Fibroblast of villous mesenchyme (primary cell): ENCODE data around the gene MFSD8. TPM values are rescaled to one million over a fixed set of nuclear protein-coding genes. Genes with fewer than 3 reads are reported as not detected.
"Not testable (repeated sequence)": the region's sequence is repeated elsewhere in the genome, so short reads cannot be mapped to it uniquely, and the experiment has no call there.

Experiments used
- DNase-seq: peaks from one replicate; pipeline ENCODE4 v3.0.0-alpha.2; 2010; ENCODE audit warnings: low read depth
- H3K4me3 ChIP-seq: 2 replicates; pipeline ENCODE4 v1.5.1; 2011; ENCODE audit warnings: low read depth, mild to moderate bottlenecking, low read length
- total RNA-seq: library from RNA; depleted of rRNA; stranded (reverse); fragments of >200 nt; gene quantifications from 2 replicates; pipeline ENCODE4 v1.2.3, GENCODE V29; 2012
- TF ChIP-seq, protein P1 (sequence below): IDR thresholded peaks from 2 replicates; pipeline ENCODE4 v1.5.1; 2012; ENCODE audit warnings: low read depth, mild to moderate bottlenecking, low read length; ENCODE audit not compliant: insufficient read depth

MFSD8 gene
- total RNA-seq, 1 donor = 28.1 TPM

DNA sequence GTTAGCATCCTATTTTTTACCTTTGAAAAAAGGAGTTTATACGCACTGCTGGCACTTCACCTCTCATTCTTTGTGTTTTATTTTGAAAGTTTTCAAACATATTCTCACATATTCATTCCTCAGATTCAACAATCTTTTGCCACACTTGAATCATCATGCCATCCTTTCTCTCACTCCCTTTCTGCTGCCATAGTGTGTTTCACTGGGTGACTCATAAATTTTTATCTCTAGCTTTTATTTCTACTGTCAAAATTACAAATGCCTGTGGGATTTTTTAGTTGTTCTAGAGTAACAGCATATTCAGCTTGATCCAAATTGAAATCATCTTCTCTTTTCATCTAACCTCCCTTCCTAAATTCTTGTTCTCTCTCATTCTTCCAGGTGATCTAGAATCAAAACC lies 28.0 kb downstream of the MFSD8 start:
- no peak overlapping the region for H3K4me3 ChIP-seq
- DNase-seq = peak; percentile 24
- TF ChIP-seq, protein P1, sequence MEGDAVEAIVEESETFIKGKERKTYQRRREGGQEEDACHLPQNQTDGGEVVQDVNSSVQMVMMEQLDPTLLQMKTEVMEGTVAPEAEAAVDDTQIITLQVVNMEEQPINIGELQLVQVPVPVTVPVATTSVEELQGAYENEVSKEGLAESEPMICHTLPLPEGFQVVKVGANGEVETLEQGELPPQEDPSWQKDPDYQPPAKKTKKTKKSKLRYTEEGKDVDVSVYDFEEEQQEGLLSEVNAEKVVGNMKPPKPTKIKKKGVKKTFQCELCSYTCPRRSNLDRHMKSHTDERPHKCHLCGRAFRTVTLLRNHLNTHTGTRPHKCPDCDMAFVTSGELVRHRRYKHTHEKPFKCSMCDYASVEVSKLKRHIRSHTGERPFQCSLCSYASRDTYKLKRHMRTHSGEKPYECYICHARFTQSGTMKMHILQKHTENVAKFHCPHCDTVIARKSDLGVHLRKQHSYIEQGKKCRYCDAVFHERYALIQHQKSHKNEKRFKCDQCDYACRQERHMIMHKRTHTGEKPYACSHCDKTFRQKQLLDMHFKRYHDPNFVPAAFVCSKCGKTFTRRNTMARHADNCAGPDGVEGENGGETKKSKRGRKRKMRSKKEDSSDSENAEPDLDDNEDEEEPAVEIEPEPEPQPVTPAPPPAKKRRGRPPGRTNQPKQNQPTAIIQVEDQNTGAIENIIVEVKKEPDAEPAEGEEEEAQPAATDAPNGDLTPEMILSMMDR = no peak

GRCh38 chr4:127931836-127932235 lies 33.1 kb downstream of the MFSD8 start:
- DNase-seq = peak; percentile 11
- not testable (repeated sequence) for H3K4me3 ChIP-seq

DNA sequence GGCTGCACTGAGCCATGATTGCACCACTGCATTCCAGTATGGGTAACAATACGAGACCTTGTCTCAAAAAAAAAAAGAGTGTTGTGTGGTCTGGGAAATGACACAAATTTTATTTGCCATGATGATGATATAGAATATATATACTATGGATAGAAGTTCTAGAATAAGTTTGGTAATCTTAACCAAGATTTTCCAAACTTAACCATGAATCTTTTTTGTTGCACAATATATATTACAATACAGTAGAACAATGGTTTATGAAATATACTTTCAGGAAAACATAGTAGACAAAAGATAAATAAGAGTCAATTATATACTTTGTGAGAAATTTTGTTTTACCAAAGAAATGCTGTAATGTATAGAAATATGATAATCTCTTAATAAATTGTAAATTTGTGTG lies 34.8 kb downstream of the MFSD8 start:
- TF ChIP-seq, protein P1 = no peak
- no peak for DNase-seq
- no peak overlapping the region for H3K4me3 ChIP-seq

GRCh38 chr4:127925720-127926119 lies 39.3 kb downstream of the MFSD8 start:
- not testable (repeated sequence) for H3K4me3 ChIP-seq, DNase-seq

GRCh38 chr4:127922226-127922625 lies 42.7 kb downstream of the MFSD8 start:
- TF ChIP-seq, protein P1 = no peak
- no peak for DNase-seq
- H3K4me3 ChIP-seq = no peak overlapping the region

GRCh38 chr4:127920521-127920920 lies 44.5 kb downstream of the MFSD8 start:
- TF ChIP-seq, protein P1 = no peak
- H3K4me3 ChIP-seq = no peak overlapping the region
- DNase-seq = no peak

GRCh38 chr4:127917151-127917550 lies 47.8 kb downstream of the MFSD8 start:
- no peak for DNase-seq
- H3K4me3 ChIP-seq = no peak overlapping the region
- TF ChIP-seq, protein P1 = no peak

GRCh38 chr4:127916512-127916911 lies 48.5 kb downstream of the MFSD8 start:
- no peak for DNase-seq
- H3K4me3 ChIP-seq = no peak overlapping the region
- TF ChIP-seq, protein P1 = no peak
